Limb (tissue), 2 donors: Measurements from ENCODE around the gene GRK2.

Source experiments
- DNase-seq, 2 donors: peaks; one replicate each; pipeline ENCODE4 v3.0.0-alpha.2; 2016; ENCODE audit errors: extremely low spot score in 2 of 2

GRK2 gene

GRCh38 chr11:67253872-67254624 is 12.2 kb upstream of the GRK2 start:
- DNase-seq: no peak

DNA sequence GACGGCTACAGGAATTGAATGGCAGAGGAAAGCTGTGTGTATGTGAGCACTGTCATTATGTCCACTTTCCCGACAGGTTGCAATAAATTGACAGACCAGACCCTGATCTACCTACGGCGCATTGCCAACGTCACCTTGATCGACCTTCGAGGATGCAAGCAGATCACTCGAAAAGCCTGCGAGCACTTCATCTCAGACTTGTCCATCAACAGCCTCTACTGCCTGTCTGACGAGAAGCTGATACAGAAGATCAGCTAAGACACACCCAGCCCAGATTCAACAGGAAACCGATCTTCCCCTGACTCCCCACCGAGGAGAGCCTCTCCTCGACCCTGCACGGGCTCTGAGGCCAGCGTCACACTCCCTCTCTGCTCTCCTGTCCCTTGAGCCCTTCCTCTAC is 11.5 kb upstream of the GRK2 start:
- no peak for DNase-seq

DNA sequence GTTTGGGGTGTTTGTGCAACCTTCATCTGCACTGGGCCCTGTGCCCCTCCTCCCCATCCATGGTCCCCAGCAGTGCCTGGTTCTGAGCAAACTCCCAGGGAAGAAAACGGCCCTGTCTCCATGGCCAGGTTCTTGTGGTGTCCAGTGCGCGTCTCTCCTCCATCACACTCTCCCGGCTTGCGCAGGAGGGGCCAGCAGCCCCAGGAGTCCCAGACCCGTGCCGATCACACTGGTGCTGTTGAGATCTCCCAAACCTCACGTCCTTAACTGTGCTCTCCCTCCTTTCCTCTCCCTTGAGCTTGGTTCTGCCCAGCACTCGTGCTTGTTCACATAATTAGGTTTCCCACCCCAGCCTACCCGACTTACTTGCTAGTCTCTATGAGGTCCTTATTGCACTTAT is 10.9 kb upstream of the GRK2 start:
- no peak for DNase-seq

DNA sequence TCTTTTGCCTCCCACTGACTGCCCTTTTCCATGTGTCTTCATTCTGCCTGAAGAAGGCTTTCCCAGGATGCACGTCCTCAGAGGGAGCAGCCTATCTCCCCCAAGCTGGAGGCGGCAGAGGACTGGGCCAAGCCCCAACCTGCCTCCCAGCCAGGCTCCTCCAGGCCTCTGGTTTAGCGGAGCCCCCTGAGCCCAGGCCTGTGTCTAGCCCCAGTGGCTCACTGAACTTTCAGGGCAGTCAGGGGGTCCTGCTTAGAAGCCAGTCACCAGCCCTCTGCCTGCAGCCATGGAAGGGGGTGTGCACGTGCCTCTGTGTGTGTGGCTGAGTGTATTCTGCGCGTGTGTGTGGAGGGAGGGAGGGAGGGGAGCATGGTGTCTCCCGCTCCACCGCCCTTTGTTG is 10.4 kb upstream of the GRK2 start:
- no peak for DNase-seq

- no peak for DNase-seq
These were observed 9.7 kb upstream of the GRK2 start for GRCh38 chr11:67256477-67257135.

- DNase-seq: no peak
These were observed 5.9 kb upstream of the GRK2 start for GRCh38 chr11:67260406-67260805.

DNA sequence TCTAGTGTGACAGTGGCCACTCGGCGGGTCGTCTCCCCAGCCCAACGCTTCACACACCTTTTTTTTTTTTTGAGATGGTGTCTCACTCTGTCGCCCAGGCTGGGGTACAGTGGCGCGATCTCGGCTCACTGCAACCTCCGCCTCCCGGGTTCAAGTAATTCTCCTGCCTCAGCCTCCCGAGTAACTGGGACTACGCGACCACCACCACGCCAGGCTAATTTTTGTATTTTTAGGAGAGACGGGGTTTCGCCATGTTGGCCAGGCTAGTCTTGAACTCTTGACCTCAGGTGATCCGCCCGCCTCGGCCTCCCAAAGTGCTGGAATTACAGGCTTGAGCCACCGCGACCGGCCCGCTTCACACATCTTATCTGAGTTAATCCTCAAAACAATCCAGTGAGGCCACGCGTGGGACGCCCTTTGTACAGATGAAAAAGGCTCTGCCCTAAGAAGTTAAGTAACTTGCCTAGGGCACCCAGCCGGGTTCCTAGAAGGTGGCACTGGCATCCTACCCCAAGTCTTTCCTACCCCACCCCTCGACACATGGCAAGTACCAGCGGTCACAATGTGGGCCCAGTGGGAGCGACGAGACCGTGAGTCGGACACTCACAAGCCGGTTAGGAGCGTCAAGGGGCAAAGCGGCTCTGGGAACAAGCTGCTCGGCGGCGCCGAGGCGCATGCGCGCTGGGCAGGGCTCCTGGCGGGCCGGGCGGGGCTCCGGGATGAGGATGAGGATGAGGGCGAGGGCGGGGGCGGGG is 5.2 kb upstream of the GRK2 start:
- peak in 1 of 2 donors; percentile 77 for DNase-seq

- DNase-seq: no peak
These were observed 4.7 kb upstream of the GRK2 start for GRCh38 chr11:67261640-67261945.

GRCh38 chr11:67261946-67262681 is 4.2 kb upstream of the GRK2 start:
- DNase-seq: peak in 1 of 2 donors; percentile 33

DNA sequence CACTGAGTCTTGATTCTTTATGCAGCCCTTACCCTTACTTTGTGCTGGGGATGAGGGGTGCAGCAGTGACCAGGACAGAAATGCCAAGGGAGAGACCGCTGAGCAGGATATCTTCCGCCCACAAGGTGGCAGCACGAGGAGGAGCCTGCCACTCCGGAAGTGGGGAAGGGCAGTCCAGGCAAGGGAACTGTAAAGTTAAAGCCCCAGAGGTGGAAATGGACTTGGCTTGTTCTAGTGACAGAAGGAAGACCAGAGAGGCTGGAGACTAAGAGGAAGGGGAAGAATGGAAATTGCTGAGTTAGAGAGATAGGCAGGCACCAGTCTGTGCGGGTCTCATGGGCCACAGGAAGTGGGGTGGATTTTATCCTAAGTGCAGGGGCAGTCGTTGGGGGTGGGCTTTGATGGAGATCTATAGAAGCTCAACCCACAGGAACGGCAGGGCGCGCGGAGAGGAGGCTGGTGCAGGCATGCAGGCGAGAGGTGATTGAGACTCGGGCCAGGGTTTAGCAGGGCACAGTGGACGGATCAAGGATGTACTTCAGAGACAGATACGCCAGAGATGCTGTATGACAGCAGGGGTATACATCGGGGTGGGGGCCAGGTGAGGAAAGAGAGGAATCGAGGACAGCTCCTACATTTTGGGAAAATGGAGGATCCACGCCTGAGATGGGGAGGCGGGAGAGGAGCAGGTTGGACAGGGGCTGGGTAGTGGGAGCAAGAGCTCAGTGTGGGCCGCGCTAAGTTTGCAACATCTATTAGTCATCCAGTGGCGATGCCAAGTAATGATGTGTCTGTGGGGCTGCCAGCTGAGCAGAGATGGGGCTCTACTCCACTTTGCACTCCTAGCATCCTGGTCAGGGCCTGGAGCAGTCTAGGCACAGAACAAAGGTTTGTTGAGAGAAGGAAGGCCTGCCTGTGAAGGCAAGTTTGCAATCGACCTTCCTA is 3.3 kb upstream of the GRK2 start:
- DNase-seq: peak; percentile 77 to 84

- no peak for DNase-seq
These were observed 2.0 kb upstream of the GRK2 start for GRCh38 chr11:67264260-67264659.

DNA sequence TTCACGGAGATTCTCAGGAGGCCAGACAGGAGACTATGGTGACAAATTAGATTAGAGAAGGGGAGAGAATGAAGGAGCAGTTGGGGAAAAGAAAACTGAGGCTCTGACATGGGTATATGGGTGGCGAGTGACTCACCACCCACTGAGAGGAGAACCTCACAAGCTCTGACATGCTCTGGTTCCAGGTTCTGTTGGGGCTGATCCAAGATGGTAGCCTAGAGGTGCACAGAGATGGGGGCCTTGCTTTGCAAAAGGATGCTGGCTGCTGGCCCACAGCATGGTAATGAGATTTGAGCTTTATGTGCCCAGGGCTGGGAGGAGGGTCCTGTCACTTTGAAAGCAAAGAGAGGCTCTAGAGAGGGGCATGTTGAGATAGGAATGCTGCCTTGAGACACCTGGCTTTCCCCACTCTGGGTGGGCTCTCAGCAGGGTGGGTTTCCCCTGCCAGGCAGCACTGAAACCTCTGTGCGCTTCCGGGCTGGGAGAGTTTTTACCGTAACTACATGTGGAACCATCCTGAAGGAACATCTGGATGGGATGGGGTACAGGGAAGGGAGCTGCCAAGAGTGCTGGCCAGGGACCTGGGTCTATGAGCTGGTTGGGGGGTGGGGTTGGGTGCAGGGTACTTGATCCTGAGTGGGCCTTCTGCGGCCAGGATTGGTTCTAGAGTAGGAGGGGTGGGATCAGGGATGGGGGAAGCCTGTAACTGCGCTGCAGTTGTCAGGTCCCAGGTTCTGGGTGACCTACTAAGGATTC is 1.2 kb upstream of the GRK2 start:
- DNase-seq: no peak

DNA sequence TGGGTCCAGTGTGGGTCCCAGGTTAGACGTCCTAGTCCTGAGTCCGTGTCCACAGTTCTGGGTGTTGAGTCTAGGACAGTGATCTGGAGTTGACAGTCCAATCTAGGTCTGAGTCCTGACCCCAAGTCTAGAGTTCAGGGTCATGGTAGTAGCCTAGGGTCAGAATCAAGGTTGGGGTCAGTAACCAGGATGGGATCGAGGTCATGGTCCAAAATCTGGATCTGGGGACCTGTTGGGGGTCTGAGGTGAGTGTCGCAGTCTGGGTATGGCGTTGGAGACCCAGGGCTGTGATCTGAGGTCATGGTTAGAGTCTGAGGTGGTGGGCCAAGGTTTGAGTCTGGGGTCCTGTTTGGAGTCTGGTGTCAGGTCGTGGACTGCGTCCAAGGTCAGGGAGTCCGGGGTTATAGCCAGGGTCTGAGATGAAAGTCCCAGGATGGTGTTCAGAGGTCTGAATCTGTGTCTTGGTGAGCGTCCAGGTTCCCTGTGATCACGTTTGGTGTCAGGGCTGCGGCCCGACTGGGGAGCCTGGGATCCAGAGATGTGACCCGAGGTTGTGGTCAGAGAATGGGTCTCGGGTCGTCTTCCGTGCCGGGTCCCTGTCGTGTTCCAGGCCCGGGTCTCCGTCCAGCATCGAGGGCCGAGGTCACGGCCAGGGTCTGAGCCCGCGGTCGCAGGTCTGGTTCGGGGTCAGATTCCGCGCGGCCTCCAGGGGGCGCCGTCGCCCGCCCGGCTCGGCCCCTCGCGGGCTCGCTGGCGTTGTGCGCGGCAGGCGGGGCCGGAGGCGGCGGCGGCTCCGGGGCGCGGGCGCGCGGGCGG is 432 bp upstream of the GRK2 start:
- DNase-seq: peak; percentile 57 to 86

DNA sequence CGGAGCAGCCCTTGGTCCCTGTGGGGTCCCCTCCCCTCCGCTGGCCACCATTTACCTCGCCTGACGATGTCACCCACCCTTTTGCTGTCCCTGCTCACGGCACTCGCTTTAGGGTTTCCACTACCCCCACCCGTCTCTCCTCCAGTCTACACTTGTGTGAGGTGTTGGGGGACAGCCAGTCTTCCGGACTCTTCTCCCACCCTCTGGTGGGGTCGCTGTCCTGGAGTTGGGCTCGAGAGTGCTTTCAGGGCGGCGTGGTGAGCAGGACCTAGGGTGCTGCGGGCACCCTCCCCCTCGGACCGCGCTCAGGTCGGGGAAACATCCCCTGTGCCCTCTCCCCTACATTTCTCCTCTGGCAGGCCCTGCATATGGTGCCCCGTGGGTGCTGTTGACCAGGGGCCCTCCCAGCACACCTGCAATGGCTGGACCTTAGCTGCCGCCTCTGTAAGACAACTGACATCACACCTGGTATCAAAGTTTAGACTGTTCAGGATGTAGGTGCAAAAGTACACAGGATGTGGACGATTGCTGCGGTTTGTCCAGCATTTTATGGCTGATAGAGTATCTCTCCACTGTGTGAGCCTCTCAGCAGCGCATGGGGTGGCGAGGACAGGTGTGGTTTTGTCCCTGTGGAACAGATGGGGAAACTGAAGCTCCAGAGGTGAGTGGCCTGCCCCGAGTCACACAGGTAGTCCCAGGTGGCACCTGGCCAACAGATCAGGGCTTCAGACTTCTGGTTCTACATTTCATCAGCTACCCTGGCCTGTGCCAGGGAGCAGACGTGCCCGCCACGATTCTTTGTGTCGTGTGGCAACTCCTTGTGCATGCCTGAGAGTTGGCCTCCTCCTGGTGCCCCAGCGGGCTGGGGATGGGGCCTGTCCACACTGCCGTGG is 1.2 kb downstream of the GRK2 start:
- no peak for DNase-seq

GRCh38 chr11:67268081-67268961 is 2.0 kb downstream of the GRK2 start:
- no peak for DNase-seq

DNA sequence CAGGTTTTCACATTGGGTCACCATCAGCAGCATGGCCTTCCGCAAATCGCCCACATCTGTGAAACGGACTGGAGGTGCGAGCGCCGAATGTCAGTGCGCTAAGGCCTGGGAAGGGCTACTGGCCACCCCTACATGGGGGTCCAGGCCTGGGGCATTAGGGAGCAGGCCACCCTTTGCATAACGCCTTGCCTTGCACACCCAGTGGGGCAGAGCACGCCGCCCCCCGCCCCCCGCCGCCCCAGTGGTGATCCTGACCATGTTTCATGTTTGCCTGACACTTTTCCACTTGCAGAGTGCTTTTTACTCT is 2.6 kb downstream of the GRK2 start:
- no peak for DNase-seq
